Thyroid gland (tissue), 4 donors: Measurements from ENCODE around the gene ITGB1BP2. TPM values are rescaled to one million over a fixed set of nuclear protein-coding genes. Genes with fewer than 3 reads are reported as not detected.

Experiments
- DNase-seq, 2 donors: peaks; one replicate each; pipeline ENCODE4 v3.0.0-alpha.2; 2019
- H3K27ac ChIP-seq, 3 donors: fragments of 200-600 bp; sonication (generic); 1 replicate in 2 of 3; 2 replicates in 1 of 3; pipeline ENCODE4 v1.5.1; 2016 to 2019; ENCODE audit warnings: mild to moderate bottlenecking in 1 of 3, moderate library complexity in 1 of 3
- H3K27me3 ChIP-seq: fragments of 200-600 bp; sonication (generic); one replicate; pipeline ENCODE4 v1.5.1; 2019
- H3K36me3 ChIP-seq, 2 donors: fragments of 200-600 bp; sonication (generic); one replicate each; pipeline ENCODE4 v1.5.1; 2016 to 2019
- H3K4me1 ChIP-seq, 2 donors: fragments of 200-600 bp; sonication (generic); one replicate each; pipeline ENCODE4 v1.5.1; 2017 to 2019
- H3K4me3 ChIP-seq, 3 donors: fragments of 200-600 bp; sonication (generic); replicated peaks in 1 of 3; 1 replicate in 2 of 3; 2 replicates in 1 of 3; pipeline ENCODE4 v1.5.1; 2016; ENCODE audit warnings: mild to moderate bottlenecking in 1 of 3
- H3K9me3 ChIP-seq: fragments of 200-600 bp; sonication (generic); one replicate; pipeline ENCODE4 v1.5.1; 2017
- CTCF ChIP-seq, 6 experiments: fragments of 200-600 bp in 3 of 6; fragments of 450-650 bp in 3 of 6; sonication (generic) in 3 of 6; IDR thresholded peaks; one replicate each; pipeline ENCODE4 v1.5.1; 2016 to 2019; ENCODE audit warnings: antibody characterized with exemption in 6 of 6, mild to moderate bottlenecking in 2 of 6, inconsistent platforms in 1 of 6, moderate library complexity in 1 of 6
- POLR2A ChIP-seq, 2 donors: fragments of 450-650 bp; IDR thresholded peaks; one replicate each; pipeline ENCODE4 v1.6.1; 2017; ENCODE audit warnings: antibody characterized with exemption in 2 of 2, mild to moderate bottlenecking in 2 of 2, moderate library complexity in 1 of 2
- WGBS, 2 donors: methylation state at CpG; one replicate each; pipeline ENCODE4 v1.1.5; 2017; 5-methylcytosine and 5-hydroxymethylcytosine counted together
- intact Hi-C: fragments of 100-400 bp; cut with DNase I; formaldehyde crosslinking; loops from one replicate; pipeline ENCODE4 v1.15.1; 2023
- total RNA-seq, 4 donors: library from RNA; depleted of rRNA; stranded (reverse); fragments of >200 nt; gene quantifications; one replicate each; pipeline ENCODE4 v1.2.3, GENCODE V29; 2016

The ITGB1BP2 gene
- total RNA-seq, 4 donors from 2014 or later = 0.33 to 1.0 (median 0.67) TPM; not detected in 1

GRCh38 chrX:71282514-71283402 is 18.8 kb upstream of the ITGB1BP2 start:
- Histone ChIP-seq H3K9me3 (no peaks in the 10 kb centered on the region), H3K4me1 (peaks cover 0 to 11% of the 10 kb centered on the region in 2 donors), H3K4me3 (peak overlapping the region in 2 of 3 donors; percentile 22 to 41), H3K27me3 (no peaks in the 10 kb centered on the region), H3K36me3 (no peaks in the 10 kb centered on the region), H3K27ac (peak overlapping the region; percentile 73 to 86 (median 86))
- WGBS, 2 donors = 18 to 26% methylated on average over 16 of the region's 16 CpGs
- TF ChIP-seq POLR2A (IDR thresholded peaks at IDR 0.05) (no peak), CTCF (IDR thresholded peaks at IDR 0.05) (no peak)
- intact Hi-C loops = no loop called here
- peak in 1 of 2 donors; percentile 8 for DNase-seq

- Histone ChIP-seq H3K4me3 (peak within 1 kb of the TSS in 2 of 3 donors; percentile 41 to 74), H3K4me1 (peaks cover 0 to 11% of the 10 kb centered on the region in 2 donors), H3K9me3 (no peaks in the 10 kb centered on the region), H3K36me3 (no peaks in the 10 kb centered on the region), H3K27ac (peak within 1 kb of the TSS; percentile 86 to 88 (median 86)), H3K27me3 (no peaks in the 10 kb centered on the region)
- intact Hi-C loops = no loop called here
- peak; percentile 82 for DNase-seq
- TF ChIP-seq CTCF (IDR thresholded peaks at IDR 0.05) (peak in 3 of 6 experiments; percentile 4 to 17 (median 13)), POLR2A (IDR thresholded peaks at IDR 0.05) (peak in 1 of 2 donors; percentile 81)
- WGBS, 2 donors = 0% methylated on average over 31 to 49 of the region's 57 CpGs
Measured at GRCh38 chrX:71283403-71284143, 18.0 kb upstream of the ITGB1BP2 start, which contains the start of gene NONO. TSS of gene NONO (plus strand) at chrX:71283635. CDS start at chrX:71290638, 7,003 bp downstream.

DNA sequence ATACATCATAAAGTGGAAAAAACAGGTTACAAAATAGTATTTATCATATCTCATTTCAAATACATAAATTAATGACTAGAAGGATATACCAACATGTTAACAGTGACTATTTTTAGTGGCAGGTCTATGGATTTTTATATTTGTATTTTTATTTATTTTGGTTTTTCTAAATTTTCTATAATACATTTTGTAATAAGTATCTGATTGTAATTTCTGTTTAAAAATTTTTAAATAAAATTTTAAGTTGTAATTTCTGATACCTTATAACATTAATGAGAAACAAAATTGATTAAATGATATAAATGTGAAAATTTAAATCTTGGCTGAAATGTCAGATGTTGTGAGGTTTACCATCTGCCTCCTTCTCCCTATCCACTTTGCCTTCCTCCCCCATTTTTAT is 15.6 kb upstream of the ITGB1BP2 start:
- Histone ChIP-seq H3K4me3 (no peak overlapping the region), H3K36me3 (peaks cover 4 to 5% of the 10 kb centered on the region in 2 donors), H3K27ac (no peak overlapping the region), H3K27me3 (no peaks in the 10 kb centered on the region), H3K9me3 (no peaks in the 10 kb centered on the region), H3K4me1 (peaks cover 0 to 11% of the 10 kb centered on the region in 2 donors)
- intact Hi-C loops = no loop called here
- DNase-seq = no peak
- TF ChIP-seq CTCF (IDR thresholded peaks at IDR 0.05) (no peak), POLR2A (IDR thresholded peaks at IDR 0.05) (no peak)

- intact Hi-C loops = no loop called here
- H3K9me3 ChIP-seq = no peaks in the 10 kb centered on the region
- H3K27ac ChIP-seq = no peak overlapping the region
- no peak overlapping the region for H3K4me3 ChIP-seq
- no peak for DNase-seq
- peaks cover 44 to 52% of the 10 kb centered on the region in 2 donors for H3K36me3 ChIP-seq
- WGBS, 2 donors = 69 to 76% methylated on average over 6 of the region's 6 CpGs
- H3K4me1 ChIP-seq = no peaks in the 10 kb centered on the region
- TF ChIP-seq CTCF (IDR thresholded peaks at IDR 0.05) = no peak
- H3K27me3 ChIP-seq = no peaks in the 10 kb centered on the region
Measured at GRCh38 chrX:71291381-71291780, 10.2 kb upstream of the ITGB1BP2 start.
